Choroid plexus epithelial cell (primary cell): Measurements from ENCODE around the gene ESPNL.

ENCODE experiments used
- DNase-seq: peaks from one replicate; pipeline ENCODE4 v3.0.0-alpha.2; 2010; ENCODE audit warnings: low read depth
- H3K4me3 ChIP-seq: 2 replicates; pipeline ENCODE4 v1.5.1; 2011; ENCODE audit warnings: low read depth, mild to moderate bottlenecking, control low read depth, low read length, moderate library complexity
- CTCF ChIP-seq: conservative IDR thresholded peaks from 2 replicates; pipeline ENCODE4 v1.5.1; 2011; ENCODE audit warnings: low read depth, mild to moderate bottlenecking, control low read depth, inconsistent platforms, low read length, moderate library complexity

Gene ESPNL

GRCh38 chr2:238081150-238081549 is 19.0 kb upstream of the ESPNL start:
- DNase-seq: no peak
- no peak for TF ChIP-seq CTCF
- no peak overlapping the region for H3K4me3 ChIP-seq

GRCh38 chr2:238081561-238081960 is 18.6 kb upstream of the ESPNL start:
- no peak for TF ChIP-seq CTCF
- DNase-seq: no peak
- H3K4me3 ChIP-seq: no peak overlapping the region

- no peak for TF ChIP-seq CTCF
- no peak overlapping the region for H3K4me3 ChIP-seq
- DNase-seq: no peak
Observed at GRCh38 chr2:238082151-238082550, 18.0 kb upstream of the ESPNL start.

GRCh38 chr2:238082827-238083226 is 17.3 kb upstream of the ESPNL start:
- TF ChIP-seq CTCF: no peak
- H3K4me3 ChIP-seq: no peak overlapping the region
- no peak for DNase-seq

GRCh38 chr2:238083919-238084318 is 16.2 kb upstream of the ESPNL start:
- no peak for DNase-seq
- no peak overlapping the region for H3K4me3 ChIP-seq
- TF ChIP-seq CTCF: no peak

GRCh38 chr2:238084761-238085160 is 15.4 kb upstream of the ESPNL start:
- no peak for TF ChIP-seq CTCF
- no peak for DNase-seq
- H3K4me3 ChIP-seq: no peak overlapping the region

- TF ChIP-seq CTCF: no peak
- no peak for DNase-seq
- no peak overlapping the region for H3K4me3 ChIP-seq
Observed at GRCh38 chr2:238085899-238086298, 14.2 kb upstream of the ESPNL start.
